Skin epidermis (tissue), 12 donors: ENCODE measurements around the gene NLGN4X.

Experiments
- H3K27ac ChIP-seq, 21 experiments: fragments of 200-600 bp; sonication (generic) in 11 of 21; one replicate each; pipeline ENCODE4 v1.5.0; 2020; ENCODE audit warnings: mild to moderate bottlenecking in 3 of 21, inconsistent platforms in 2 of 21, moderate library complexity in 2 of 21
- H3K4me3 ChIP-seq, 7 experiments: fragments of 200-600 bp; sonication (generic) in 2 of 7; one replicate each; pipeline ENCODE4 v1.5.0; 2020; ENCODE audit warnings: inconsistent platforms in 2 of 7, mild to moderate bottlenecking in 2 of 7, moderate library complexity in 1 of 7

Gene NLGN4X

GRCh38 chrX:6169407-6169806 is 59.3 kb downstream of the NLGN4X start:
- no peak overlapping the region for H3K27ac ChIP-seq

GRCh38 chrX:6163721-6164120 is 64.9 kb downstream of the NLGN4X start:
- H3K4me3 ChIP-seq, result no peak overlapping the region
- H3K27ac ChIP-seq, result no peak overlapping the region

More at GRCh38 chrX:6169407-6169806, 59.3 kb downstream of the NLGN4X start:
- no peak overlapping the region for H3K4me3 ChIP-seq

- no peak overlapping the region for H3K27ac ChIP-seq
Measured at GRCh38 chrX:6159468-6159867, 69.2 kb downstream of the NLGN4X start.

DNA sequence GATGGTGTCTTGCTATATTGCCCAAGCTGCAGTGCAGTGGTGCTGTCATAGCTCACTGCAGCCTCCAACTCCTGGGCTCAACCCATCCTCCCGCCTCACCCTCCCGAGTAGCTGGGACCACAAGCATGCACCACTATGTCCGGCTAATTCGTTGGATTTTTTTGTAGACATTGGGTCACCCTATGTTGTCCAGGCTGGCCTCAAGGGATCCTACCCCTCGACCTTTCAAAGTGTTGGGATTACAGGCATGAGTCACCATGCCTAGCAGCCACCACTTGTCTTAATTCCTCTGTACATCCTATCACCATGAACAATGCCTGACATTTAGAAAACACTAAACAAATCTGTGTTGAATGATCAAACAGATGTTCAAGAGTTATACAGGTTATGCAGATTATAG is 76.7 kb downstream of the NLGN4X start:
- Histone ChIP-seq H3K4me3 (no peak overlapping the region), H3K27ac (no peak overlapping the region)

More at GRCh38 chrX:6159468-6159867, 69.2 kb downstream of the NLGN4X start:
- no peak overlapping the region for H3K4me3 ChIP-seq

DNA sequence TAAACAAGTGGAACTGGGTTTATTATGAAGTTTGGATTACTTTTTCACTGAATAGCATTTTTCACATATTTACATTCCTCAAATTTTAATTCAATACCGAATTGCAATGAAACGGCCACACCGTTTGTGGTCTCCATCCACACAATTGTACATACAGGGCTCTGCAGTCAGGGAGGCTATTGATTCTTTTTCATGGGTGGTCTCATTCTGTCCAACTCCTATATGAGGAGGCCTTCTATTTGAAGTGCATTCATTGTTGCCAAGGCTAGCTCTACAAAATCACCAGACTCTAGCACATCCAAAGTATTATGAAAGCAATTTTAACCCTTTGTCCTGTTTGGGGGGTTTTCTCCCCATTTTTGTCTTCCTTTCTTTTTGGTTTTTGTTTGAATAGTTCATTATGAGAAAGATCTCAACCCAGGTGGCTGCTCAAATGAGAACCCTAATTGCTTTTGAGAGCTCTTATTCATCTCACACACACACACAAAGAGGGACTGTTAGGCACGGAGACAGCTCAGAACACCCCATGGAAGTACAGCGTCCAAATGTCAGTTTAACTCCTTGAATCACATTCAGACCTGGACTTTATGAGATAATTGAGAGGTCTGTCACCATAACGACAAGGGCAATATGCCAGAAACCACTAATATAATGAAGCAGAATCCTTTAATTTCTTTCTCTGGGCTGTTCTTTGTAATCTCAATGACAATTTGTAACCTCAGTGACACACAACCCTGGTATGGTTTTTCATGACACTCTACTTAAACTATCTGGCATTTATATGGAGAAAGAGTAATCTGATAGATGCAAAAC is 79.4 kb downstream of the NLGN4X start:
- H3K4me3 ChIP-seq, result no peak overlapping the region
- no peak overlapping the region for H3K27ac ChIP-seq

DNA sequence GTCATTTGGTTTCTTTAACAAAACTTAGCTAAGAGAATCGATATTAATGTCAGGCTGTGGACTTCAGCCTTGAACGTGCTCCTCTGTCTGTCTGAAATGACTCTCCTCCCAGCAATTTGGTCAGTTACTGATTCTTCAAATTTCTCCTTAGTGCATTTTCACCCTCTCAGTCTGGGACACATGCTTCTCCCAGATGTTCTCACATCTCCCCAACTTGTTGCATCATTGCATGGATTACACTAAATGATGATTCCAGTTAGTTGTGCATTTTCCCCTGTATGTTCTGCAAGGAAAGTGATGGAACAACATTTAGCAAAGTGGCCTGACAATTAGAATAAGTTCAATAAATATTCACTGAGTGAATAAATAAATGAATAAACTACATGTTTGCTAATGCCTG is 94.4 kb downstream of the NLGN4X start:
- H3K4me3 ChIP-seq, result no peak overlapping the region
- no peak overlapping the region for H3K27ac ChIP-seq

DNA sequence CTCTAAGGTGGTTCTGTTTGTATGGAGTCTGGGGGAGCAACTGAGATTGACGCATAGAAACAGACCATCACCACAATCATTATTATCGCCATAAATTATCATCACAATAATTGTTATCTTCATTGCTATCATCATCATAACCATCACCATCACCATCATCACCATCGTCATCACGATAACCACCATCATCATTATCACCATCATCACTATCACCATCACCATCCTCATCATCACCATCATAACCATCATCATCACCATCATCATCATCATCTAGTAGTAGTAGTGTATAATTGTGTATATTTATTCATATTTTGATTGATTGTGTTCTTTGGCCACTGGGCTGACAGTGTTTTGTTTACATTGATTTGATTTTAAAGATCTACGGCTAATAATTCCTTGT is 95.7 kb downstream of the NLGN4X start:
- Histone ChIP-seq H3K27ac (no peak overlapping the region), H3K4me3 (no peak overlapping the region)

DNA sequence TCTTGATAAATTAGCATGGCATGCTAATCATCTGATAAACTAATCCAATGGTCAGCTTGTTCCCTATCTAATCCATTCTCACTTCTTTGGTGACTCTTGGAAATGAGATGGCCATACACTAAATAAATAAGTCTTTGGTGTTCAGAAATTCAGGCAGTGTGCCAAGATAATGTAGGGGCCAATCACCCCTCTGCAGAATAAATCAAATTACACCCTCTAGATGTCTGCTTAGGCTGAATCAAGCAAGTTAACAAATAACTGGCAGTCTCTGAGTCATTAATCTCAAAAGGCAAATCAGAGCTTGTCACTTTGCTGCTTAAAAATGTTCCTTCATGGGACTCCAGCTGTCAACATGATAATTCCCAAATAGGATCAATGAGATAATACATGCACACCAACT is 97.4 kb downstream of the NLGN4X start:
- Histone ChIP-seq H3K4me3 (no peak overlapping the region), H3K27ac (no peak overlapping the region)

DNA sequence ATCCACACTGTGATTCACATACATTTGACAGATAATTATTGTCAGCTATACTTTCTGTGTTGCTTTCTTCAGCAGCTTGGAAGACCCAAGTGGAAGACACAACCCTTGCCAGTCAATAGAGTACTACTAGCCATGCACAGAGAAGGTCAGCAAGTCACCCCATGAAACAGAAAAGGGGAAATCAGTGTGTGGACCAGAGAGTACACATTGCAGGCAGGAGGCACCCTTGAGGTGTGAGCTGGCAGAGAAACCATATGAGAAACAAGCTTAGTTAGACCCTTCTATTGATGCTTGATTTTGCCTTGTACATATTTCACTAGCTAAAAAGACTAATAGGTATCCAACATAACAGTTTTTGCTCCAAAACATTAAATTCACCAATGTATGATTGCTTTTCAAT is 99.5 kb downstream of the NLGN4X start:
- H3K27ac ChIP-seq, result no peak overlapping the region
- no peak overlapping the region for H3K4me3 ChIP-seq

DNA sequence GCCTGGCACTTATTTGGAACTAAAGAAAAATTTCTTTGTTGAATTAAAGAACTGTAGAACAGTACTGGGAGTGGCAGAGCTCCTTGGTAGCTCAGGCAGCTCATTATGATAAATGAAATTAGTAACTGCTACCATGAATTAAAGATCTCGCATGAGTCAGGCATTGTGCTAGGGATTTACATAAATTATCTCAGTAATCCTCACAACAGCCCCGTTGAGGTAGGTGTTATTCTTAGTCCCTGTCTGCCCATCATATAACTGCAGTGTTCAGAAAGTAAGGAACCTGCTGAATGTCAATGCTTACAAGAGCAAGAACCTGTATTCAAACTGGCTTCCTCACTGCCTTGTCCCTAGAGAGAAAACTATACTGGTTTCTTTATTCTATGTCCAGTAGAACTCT is 108.3 kb downstream of the NLGN4X start:
- Histone ChIP-seq H3K27ac (no peak overlapping the region), H3K4me3 (no peak overlapping the region)

- Histone ChIP-seq H3K27ac (no peak overlapping the region), H3K4me3 (no peak overlapping the region)
Measured at GRCh38 chrX:6095469-6095868, 133.2 kb downstream of the NLGN4X start.

GRCh38 chrX:6074532-6074931 is 154.1 kb downstream of the NLGN4X start:
- Histone ChIP-seq H3K27ac (no peak overlapping the region), H3K4me3 (no peak overlapping the region)

DNA sequence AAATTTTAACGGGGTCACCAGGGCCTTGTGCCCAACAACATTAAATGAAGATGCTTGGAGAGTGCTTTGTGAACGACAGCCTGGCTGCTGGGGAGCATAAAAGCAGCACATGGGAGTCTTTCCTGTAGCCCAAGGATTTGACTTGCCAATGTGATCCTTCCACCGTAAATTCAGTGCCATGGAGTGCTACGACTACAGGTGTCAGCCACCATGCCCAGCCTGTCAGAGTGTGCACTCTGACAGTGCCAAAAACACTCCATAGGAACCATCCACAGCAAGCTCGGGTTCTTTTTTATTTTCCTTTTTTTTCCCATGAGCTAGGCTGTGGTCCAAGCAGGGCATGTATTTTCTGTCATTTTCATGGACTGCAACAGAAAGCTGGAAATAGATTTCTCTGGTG is 156.9 kb downstream of the NLGN4X start:
- Histone ChIP-seq H3K4me3 (no peak overlapping the region), H3K27ac (no peak overlapping the region)

GRCh38 chrX:6067600-6067999 is 161.1 kb downstream of the NLGN4X start:
- Histone ChIP-seq H3K4me3 (no peak overlapping the region), H3K27ac (no peak overlapping the region)

DNA sequence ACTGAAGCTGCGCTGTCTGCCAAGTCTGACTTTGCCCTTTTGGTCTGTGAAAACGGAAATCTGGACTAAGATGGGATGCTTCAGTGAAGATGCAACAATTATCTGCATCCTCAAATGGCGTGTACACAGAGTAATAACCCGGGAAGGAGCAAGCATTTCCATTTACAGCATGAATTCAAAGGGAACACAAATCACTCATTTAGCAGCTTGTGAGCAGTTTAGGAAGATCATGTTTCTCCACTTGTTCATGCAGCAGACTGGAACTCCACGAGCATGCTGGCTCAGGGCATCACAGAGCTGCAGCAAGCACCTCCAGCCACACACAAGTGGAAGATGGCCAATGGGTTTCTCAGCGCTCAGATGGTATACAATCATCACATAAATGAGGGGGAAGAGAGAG is 175.5 kb downstream of the NLGN4X start:
- Histone ChIP-seq H3K27ac (no peak overlapping the region), H3K4me3 (no peak overlapping the region)

DNA sequence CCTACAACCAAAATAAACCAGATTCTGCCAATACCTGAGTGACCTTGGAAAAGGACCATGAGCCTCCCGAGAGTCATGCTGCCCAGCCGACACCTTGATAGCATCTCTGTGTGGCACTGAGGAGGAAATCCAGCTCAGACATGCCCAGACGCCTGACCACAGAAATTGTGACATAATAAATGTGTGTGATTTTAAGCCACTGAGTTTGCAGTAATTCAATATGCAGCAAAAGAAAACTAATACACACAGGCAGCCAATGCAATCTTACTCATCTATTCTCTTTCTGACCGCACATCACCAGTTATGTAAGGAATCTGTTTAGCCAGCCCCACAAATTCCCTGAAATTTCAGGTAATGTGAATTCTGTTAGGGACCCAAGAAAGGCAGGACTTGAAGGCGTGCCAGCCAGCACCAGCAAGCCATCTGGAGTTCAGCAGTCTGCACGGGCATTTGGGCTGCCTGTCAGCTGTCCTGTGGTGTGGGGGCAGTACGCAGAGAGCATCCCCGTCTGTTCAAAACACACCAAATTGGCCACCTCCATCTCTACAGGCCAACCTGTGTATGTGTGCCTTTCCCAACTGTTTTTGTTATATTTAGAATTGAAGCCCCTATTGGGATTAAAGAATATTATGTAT is 176.4 kb downstream of the NLGN4X start:
- Histone ChIP-seq H3K27ac (no peak overlapping the region), H3K4me3 (no peak overlapping the region)

DNA sequence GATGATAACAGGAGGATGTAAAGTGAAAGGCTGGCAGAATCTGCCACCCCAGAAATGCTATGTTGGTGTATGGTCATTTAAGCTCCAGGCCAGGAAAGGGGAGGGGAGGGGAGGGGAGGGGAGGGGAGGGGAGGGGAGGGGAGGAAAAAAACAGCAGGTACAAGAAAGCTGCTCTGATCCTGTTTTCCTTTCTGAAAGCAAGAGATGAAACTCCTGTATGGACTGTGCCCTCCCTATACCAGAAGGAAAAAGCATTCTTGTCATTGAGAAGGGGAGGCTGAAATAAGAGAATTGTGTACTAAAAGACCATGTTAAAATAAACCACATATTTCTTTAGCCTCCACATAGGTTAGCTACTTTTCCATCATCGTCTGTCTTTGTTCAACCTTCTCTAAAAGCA is 179.5 kb downstream of the NLGN4X start:
- H3K4me3 ChIP-seq, result no peak overlapping the region
- no peak overlapping the region for H3K27ac ChIP-seq

DNA sequence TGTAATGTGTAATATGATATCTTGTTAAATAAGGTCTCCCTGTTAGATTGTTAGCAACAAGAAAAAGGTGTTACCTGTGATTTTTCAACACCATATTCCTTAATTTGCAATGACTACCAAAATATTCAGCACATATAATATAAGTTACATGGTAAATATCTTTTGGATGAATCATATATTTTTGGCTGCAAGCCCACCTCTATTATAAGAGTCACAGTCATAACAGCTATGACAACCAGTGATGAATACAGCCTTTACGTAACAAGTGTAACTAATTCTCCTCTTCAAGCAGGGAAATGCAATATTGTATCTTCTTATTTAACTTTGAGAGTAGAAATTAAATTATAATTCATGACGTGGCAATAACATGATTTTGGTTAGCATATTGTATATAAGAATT is 187.0 kb downstream of the NLGN4X start:
- Histone ChIP-seq H3K4me3 (no peak overlapping the region), H3K27ac (no peak overlapping the region)

GRCh38 chrX:6029014-6029413 is 199.7 kb downstream of the NLGN4X start:
- Histone ChIP-seq H3K27ac (no peak overlapping the region), H3K4me3 (no peak overlapping the region)

DNA sequence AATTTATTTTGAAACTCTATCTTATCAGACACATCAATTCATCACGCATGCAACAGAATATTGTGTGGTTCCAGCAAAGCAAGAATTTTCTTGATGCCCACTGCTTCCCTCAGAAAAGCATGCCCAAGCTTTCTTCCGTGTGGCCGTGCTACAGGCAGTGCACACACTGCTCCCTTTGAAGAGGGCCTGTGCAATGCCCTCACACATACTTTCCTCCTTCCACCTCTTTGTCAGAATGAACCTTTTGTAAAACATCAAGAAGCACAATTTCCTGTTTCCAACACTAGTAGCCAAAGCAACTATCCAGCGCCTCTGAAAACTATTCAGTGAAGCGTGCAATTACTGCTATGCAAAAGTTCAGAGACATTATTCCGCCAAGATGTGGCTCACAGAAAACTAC is 201.7 kb downstream of the NLGN4X start:
- H3K27ac ChIP-seq, result no peak overlapping the region
- no peak overlapping the region for H3K4me3 ChIP-seq

DNA sequence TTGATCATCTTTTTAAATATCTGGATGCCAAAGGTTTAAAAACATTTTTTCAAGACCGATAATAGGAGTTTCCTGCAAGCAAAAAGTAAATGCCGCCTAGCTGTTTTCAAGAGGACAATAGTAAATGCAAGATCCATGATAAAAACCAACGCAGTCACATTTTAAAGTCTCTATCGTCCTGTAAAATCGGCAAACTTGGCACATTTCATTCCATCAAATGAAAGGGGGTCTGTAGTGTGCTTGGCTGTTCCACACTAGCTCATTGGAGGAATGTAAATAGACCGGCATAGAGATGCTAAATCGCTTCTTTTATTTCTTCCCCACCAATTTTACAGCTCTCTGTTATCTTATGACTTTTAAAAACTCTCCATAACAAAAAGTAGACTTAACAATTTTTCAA is 202.2 kb downstream of the NLGN4X start:
- H3K27ac ChIP-seq, result no peak overlapping the region

DNA sequence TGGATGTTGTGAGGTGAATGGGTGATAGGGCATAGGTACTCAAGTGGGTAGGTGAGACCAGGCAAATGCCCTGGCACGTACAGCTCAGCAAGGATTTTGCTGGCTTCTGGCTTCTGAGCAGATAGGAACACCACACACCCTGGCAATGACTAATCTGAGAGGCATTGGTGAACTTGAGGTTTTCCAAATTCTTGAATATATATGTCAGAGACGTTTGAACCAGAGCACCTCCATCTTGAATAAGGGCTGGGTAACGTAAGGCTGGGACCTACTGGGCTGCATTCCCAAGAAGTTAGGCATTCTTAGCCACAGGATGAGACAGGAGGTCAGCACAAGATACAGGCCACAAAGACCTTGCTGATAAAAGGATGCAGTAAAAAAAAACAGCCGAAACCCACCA is 204.5 kb downstream of the NLGN4X start:
- Histone ChIP-seq H3K4me3 (no peak overlapping the region), H3K27ac (no peak overlapping the region)

More for the DNA sequence above, 202.2 kb downstream of the NLGN4X start:
- H3K4me3 ChIP-seq, result no peak overlapping the region
